ENCODE measurements around the gene CD83. TPM values are rescaled to one million over a fixed set of nuclear protein-coding genes. Genes with fewer than 3 reads are reported as not detected.

Gene CD83
- total RNA-seq, 1 donor from 2014 or later, result 1.8 TPM

GRCh38 chr6:14084388-14084787 lies 33.2 kb upstream of the CD83 start:
- H2AFZ ChIP-seq (ENCODE audit: low read depth, low read length), result no peak overlapping the region
- no peak overlapping the region for H3K4me3 ChIP-seq (ENCODE audit: insufficient read depth, low read depth, low read length)
- peaks cover 3% of the 10 kb centered on the region for H3K27me3 ChIP-seq (ENCODE audit: insufficient read depth, low read length)
- TF ChIP-seq EZH2 (IDR thresholded peaks at IDR 0.05; ENCODE audit: insufficient read depth, low read length) (no peak), CTCF (IDR thresholded peaks at IDR 0.05; ENCODE audit: insufficient read depth, low read depth, low read length) (no peak)
- no peaks in the 10 kb centered on the region for H3K9me3 ChIP-seq (ENCODE audit: insufficient read depth, low read depth, low read length)
- H3K27ac Mint-ChIP-seq (ENCODE audit: unreplicated experiment), result no peak overlapping the region
- H3K27me3 Mint-ChIP-seq (ENCODE audit: low read depth, unreplicated experiment), result peaks cover 3% of the 10 kb centered on the region
- H3K4me1 Mint-ChIP-seq (ENCODE audit: low read depth, unreplicated experiment), result peaks cover 13% of the 10 kb centered on the region
- no peak overlapping the region for H3K4me2 ChIP-seq (ENCODE audit: low read length)
- H3K36me3 Mint-ChIP-seq (ENCODE audit: low read depth, unreplicated experiment), result no peaks in the 10 kb centered on the region
- H3K27ac ChIP-seq (ENCODE audit: low read depth, low read length), result no peak overlapping the region
- no peak overlapping the region for H3K4me3 Mint-ChIP-seq (ENCODE audit: unreplicated experiment)
- no peaks in the 10 kb centered on the region for H4K20me1 ChIP-seq (ENCODE audit: insufficient read depth, low read length)
- H3K36me3 ChIP-seq (ENCODE audit: insufficient read depth, low read length), result no peaks in the 10 kb centered on the region
- no peaks in the 10 kb centered on the region for H3K79me2 ChIP-seq (ENCODE audit: insufficient read depth, low read length)
- FAIRE-seq (no peak), DNase-seq (ENCODE audit: low read depth) (no peak)
- no peak overlapping the region for H3K9ac ChIP-seq (ENCODE audit: low read length)
- no peaks in the 10 kb centered on the region for H3K9me3 Mint-ChIP-seq (ENCODE audit: unreplicated experiment)
- no peaks in the 10 kb centered on the region for H3K4me1 ChIP-seq (ENCODE audit: insufficient read depth, low read length)

DNA sequence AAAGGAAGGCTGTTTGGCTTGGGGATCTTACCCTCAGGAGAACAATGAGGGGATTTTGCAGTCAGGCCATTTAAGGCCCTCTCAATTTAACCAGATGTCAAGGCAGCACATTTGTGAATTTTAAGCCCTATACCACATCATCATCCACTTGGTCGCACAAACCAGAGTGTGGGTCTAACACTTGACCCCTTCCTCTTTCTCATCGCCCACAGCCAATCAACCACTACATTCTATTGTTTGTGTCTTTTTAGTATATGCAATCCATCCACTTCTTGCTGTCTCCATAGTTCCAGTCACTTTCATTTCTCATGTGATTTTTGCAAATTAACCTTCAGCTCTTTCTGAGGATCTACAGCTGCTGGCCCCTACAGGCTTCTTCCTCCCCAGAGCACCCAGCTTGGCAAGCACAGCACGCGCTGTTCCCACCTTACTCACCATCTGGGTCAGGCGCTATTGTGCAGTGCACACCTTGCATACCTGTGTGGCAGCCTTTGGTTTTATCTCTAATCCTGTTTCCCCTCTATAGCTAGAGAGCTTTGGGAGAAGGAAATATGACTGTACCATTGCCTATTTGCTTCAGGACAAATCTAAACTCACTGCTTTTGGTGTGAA lies 32.3 kb upstream of the CD83 start:
- no peak overlapping the region for H2AFZ ChIP-seq (ENCODE audit: low read depth, low read length)
- Mint-ChIP-seq H3K9me3 (ENCODE audit: unreplicated experiment) (peaks cover 1% of the 10 kb centered on the region), H3K27ac (ENCODE audit: unreplicated experiment) (no peak overlapping the region), H3K4me1 (ENCODE audit: low read depth, unreplicated experiment) (peaks cover 7% of the 10 kb centered on the region), H3K27me3 (ENCODE audit: low read depth, unreplicated experiment) (peaks cover 3% of the 10 kb centered on the region), H3K4me3 (ENCODE audit: unreplicated experiment) (no peak overlapping the region), H3K36me3 (ENCODE audit: low read depth, unreplicated experiment) (no peaks in the 10 kb centered on the region)
- H4K20me1 ChIP-seq (ENCODE audit: insufficient read depth, low read length), result no peaks in the 10 kb centered on the region
- H3K9ac ChIP-seq (ENCODE audit: low read length), result no peak overlapping the region
- no peaks in the 10 kb centered on the region for H3K9me3 ChIP-seq (ENCODE audit: insufficient read depth, low read depth, low read length)
- H3K27me3 ChIP-seq (ENCODE audit: insufficient read depth, low read length), result peaks cover 3% of the 10 kb centered on the region
- H3K36me3 ChIP-seq (ENCODE audit: insufficient read depth, low read length), result no peaks in the 10 kb centered on the region
- DNase-seq (ENCODE audit: low read depth) (no peak), FAIRE-seq (no peak)
- no peak for TF ChIP-seq CTCF (IDR thresholded peaks at IDR 0.05; ENCODE audit: insufficient read depth, low read depth, low read length)
- TF ChIP-seq EZH2 (IDR thresholded peaks at IDR 0.05; ENCODE audit: insufficient read depth, low read length), result no peak
- H3K4me1 ChIP-seq (ENCODE audit: insufficient read depth, low read length), result no peaks in the 10 kb centered on the region
- no peak overlapping the region for H3K4me3 ChIP-seq (ENCODE audit: insufficient read depth, low read depth, low read length)
- H3K79me2 ChIP-seq (ENCODE audit: insufficient read depth, low read length), result no peaks in the 10 kb centered on the region
- H3K27ac ChIP-seq (ENCODE audit: low read depth, low read length), result no peak overlapping the region
- H3K4me2 ChIP-seq (ENCODE audit: low read length), result no peak overlapping the region

GRCh38 chr6:14086701-14087100 lies 30.9 kb upstream of the CD83 start:
- no peaks in the 10 kb centered on the region for H3K36me3 Mint-ChIP-seq (ENCODE audit: low read depth, unreplicated experiment)
- Histone ChIP-seq H3K27me3 (ENCODE audit: insufficient read depth, low read length) (peaks cover 3% of the 10 kb centered on the region), H4K20me1 (ENCODE audit: insufficient read depth, low read length) (no peaks in the 10 kb centered on the region), H3K27ac (ENCODE audit: low read depth, low read length) (no peak overlapping the region), H3K9me3 (ENCODE audit: insufficient read depth, low read depth, low read length) (no peaks in the 10 kb centered on the region), H3K9ac (ENCODE audit: low read length) (no peak overlapping the region), H3K4me1 (ENCODE audit: insufficient read depth, low read length) (no peaks in the 10 kb centered on the region), H3K4me2 (ENCODE audit: low read length) (no peak overlapping the region), H2AFZ (ENCODE audit: low read depth, low read length) (no peak overlapping the region), H3K36me3 (ENCODE audit: insufficient read depth, low read length) (no peaks in the 10 kb centered on the region), H3K79me2 (ENCODE audit: insufficient read depth, low read length) (no peaks in the 10 kb centered on the region), H3K4me3 (ENCODE audit: insufficient read depth, low read depth, low read length) (no peak overlapping the region)
- no peak overlapping the region for H3K27ac Mint-ChIP-seq (ENCODE audit: unreplicated experiment)
- FAIRE-seq (no peak), DNase-seq (ENCODE audit: low read depth) (peak; percentile 16)
- H3K27me3 Mint-ChIP-seq (ENCODE audit: low read depth, unreplicated experiment), result peaks cover 3% of the 10 kb centered on the region
- H3K4me1 Mint-ChIP-seq (ENCODE audit: low read depth, unreplicated experiment), result peaks cover 7% of the 10 kb centered on the region
- no peak overlapping the region for H3K4me3 Mint-ChIP-seq (ENCODE audit: unreplicated experiment)
- H3K9me3 Mint-ChIP-seq (ENCODE audit: unreplicated experiment), result peaks cover 2% of the 10 kb centered on the region
- TF ChIP-seq CTCF (IDR thresholded peaks at IDR 0.05; ENCODE audit: insufficient read depth, low read depth, low read length) (no peak), EZH2 (IDR thresholded peaks at IDR 0.05; ENCODE audit: insufficient read depth, low read length) (no peak)
